HG03342 (cell line): Measurements from ENCODE around the gene WWTR1.

Source experiments
- ATAC-seq: cut with Tn5 transposase; IDR thresholded peaks from one replicate; pipeline ENCODE4 v1.9.1; 2021; ENCODE audit warnings: mild to moderate bottlenecking, moderate library complexity; ENCODE audit not compliant: unreplicated experiment

WWTR1 gene

DNA sequence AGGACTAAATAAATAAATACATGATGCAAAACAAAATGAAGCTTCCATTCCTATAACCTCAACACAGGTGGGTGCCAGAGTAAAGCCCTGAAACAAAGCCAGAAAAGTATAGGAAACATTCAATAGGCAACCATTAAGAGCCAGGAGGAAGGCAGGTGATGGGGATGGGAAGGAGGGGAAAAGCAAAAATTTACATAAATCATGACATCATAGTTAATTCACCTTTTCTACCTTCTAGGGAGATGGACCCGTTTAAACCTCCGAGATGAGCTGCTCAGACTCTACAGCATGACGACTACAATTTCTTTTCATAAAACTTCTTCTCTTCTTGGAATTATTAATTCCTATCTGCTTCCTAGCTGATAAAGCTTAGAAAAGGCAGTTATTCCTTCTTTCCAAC lies 155.4 kb downstream of the WWTR1 start:
- no peak for ATAC-seq

- no peak for ATAC-seq
Measured at GRCh38 chr3:149501524-149501923, 156.3 kb downstream of the WWTR1 start.

- no peak for ATAC-seq
Measured at GRCh38 chr3:149497966-149498670, 159.7 kb downstream of the WWTR1 start.

- ATAC-seq: no peak
Measured at GRCh38 chr3:149496891-149497290, 160.9 kb downstream of the WWTR1 start.

- ATAC-seq: no peak
Measured at GRCh38 chr3:149495581-149496125, 162.2 kb downstream of the WWTR1 start.

GRCh38 chr3:149494759-149495580 lies 162.9 kb downstream of the WWTR1 start:
- ATAC-seq: no peak

DNA sequence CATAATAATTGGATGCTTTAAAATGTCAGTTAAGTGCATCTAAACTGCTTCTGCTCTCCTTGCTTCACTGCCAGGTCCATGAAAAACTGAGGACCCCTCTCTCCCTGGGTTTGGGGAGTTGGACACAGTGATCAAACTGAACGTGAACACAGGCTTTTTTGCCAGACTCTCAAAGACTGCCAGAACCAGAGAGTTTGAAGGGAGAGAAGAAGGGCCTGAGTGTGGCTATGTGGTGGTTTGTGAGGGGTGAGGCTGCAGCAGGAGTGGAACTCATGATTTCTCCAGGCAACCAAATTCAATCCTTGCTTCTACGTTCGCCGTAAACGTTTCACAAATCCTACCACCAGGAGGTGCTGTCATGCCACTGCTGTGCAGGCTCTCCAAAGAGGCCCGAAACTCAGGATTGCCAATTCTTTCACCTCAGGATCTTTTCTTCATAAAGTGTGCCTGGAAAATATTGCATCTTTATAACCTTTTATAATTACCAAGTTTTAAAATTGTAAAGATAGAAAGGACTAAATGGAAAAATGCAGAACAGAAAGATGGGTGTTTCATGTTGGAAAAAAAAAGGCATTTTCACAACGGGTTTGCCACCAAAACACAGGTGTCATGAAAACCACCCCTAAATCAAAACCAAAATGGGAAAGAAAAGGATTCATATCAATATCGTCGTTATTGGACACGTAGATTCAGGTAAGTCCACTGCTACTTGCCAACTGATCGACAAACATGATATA lies 163.6 kb downstream of the WWTR1 start:
- no peak for ATAC-seq

DNA sequence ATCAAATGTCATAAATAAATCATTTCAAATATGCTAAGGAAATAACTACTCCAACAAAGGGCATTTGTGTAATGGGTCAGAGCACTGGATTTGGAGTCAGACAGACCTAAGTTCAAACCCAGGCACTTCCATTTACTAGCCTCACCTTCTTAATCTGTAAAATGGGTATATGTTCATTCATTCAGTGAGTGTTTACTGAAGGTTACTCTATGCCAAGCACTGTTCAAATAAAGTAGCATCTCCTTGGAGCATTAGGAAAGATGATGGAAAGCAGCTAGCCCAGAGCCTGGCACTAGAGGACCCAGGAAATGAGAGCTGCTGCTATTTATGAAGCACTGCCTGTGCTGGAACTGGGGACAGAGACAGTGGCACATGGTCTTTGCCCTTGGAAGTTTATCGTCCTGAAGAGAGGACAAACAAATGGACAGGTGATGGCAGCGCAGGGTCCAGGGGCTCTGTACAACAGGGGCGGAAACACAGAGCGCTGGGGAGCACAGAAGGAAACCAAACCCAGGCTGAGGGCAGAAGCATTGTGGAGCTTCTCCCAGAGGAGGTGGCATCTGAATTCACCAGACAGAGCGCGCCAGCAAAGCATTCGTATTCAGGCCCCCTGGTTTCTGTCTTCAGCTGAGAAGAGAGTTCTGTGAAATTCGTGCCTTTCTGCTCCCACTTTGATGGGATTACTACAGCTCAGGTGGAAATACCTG lies 164.4 kb downstream of the WWTR1 start:
- ATAC-seq: no peak

GRCh38 chr3:149490260-149490971 lies 167.4 kb downstream of the WWTR1 start:
- no peak for ATAC-seq

DNA sequence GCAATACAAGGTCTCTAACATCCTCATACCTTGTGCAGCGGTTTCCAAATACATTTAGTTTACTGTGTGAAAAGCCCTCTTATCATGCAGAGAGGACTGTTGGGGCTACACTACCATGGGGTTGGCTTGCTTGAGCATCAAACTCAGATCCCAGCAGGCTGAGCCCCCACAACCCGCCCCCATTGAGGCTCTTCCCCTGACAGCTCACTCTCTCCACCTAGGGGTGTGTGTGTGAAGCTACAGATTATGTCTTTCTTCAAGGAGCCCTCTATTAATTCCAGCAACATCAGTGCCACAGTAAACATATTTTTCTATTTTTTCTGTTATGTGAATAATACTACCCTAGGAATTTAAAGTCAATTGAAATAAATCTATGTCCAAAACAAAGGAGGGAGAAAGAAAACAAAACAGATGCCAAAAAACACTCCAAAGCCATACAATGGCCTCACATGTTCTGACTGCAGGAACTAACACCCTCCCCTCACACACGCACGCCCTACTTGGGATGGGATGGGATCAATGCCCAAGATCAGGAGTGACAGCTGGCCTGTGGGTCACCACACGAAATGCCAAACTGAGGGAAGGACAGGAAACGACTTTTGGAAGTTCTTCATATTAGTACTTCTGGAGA lies 168.7 kb downstream of the WWTR1 start:
- ATAC-seq: no peak

DNA sequence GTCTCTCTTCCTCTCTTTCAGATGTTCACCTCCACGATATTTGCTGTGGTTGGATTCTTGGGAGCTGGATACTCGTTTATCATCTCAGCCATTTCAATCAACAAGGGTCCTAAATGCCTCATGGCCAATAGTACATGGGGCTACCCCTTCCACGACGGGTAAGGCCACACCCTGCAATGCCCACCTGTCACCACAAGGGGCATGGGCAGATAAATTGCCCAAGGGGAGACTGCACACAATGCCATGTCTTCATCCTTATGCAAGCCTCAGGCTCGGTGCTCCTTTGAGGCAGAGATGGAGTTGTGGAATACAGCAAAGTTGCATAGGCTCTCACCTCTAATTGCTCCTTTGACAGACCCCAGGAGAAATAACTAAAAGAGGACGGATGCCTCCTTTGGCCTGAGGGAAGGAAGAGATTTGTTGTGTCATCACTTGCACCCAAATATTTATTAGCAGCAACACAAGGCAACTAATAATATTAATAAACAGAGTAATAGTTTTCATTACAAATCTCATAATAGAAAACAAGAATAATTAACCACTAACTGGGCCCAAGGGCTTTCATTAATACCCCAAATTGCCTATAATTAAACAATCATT lies 170.1 kb downstream of the WWTR1 start:
- ATAC-seq: peak; percentile 82

- no peak for ATAC-seq
Measured at GRCh38 chr3:149486726-149487125, 171.1 kb downstream of the WWTR1 start.

DNA sequence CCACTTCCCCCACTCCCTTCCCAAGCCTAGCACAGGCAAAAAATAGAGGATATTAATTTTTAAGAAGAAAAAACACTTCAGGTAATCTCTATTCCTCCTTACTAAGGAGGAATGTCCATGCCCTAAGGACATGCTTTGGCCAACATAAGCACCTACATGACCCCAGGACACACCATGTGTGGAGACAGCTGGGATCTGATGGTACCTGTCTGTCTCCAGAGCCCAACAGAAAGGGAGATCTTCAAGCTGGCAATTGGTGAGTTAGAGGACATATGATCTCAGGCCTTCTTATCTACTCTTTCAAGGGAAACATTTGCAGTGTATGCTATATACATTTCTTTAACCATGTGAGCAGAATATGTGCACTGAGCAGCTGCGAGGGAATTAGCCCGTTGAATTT lies 176.3 kb downstream of the WWTR1 start:
- ATAC-seq: no peak

DNA sequence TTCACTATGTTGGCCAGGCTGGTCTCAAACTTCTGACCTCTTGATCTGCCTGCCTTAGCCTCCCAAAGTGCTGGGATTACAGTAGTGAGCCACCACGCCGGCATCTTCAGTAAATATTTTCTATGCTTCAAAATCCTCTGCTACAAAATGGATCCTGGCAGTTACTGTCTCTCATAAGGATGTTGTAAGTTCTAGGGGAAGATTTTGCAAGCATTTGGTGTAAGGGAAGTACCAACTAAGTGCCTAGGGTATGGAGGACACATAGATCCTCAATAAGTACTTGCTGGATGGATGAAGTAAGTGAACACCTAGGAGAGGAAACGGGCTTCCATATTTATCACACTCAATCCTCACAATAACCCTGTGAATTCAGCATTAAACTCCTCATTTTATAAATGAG lies 176.8 kb downstream of the WWTR1 start:
- ATAC-seq: no peak

DNA sequence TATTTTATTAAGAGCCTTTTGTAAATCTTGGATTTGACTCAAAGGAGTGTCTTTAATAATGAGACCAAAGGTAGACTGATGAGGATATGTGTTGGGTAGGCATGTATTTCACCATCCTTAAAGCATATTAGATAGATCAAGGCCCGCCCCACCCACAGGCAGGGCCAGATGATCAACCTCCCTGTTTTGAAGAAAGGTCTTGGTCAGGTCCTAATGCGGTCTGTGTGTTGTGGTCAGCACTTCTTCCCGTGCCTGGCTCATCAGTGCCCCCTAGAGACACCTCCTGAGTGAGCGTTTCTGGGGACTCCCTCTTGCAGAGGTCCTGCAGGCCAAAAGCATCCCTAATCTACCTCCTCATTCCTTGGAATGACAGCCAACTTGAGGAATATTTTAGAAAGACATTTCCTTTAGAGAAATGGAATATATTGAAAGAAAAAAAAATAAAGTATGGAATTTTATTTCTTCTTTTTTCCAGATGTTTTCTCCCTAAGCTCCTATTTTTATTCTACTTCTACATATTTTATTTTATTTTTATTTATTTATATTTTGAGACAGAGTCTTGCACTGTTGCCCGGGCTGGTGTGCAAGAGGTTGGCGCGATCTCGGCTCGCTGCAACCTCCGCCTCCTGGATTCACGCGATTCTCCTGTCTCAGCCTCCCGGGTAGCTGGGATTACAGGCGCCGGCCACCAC lies 177.4 kb downstream of the WWTR1 start:
- peak; percentile 98 for ATAC-seq

DNA sequence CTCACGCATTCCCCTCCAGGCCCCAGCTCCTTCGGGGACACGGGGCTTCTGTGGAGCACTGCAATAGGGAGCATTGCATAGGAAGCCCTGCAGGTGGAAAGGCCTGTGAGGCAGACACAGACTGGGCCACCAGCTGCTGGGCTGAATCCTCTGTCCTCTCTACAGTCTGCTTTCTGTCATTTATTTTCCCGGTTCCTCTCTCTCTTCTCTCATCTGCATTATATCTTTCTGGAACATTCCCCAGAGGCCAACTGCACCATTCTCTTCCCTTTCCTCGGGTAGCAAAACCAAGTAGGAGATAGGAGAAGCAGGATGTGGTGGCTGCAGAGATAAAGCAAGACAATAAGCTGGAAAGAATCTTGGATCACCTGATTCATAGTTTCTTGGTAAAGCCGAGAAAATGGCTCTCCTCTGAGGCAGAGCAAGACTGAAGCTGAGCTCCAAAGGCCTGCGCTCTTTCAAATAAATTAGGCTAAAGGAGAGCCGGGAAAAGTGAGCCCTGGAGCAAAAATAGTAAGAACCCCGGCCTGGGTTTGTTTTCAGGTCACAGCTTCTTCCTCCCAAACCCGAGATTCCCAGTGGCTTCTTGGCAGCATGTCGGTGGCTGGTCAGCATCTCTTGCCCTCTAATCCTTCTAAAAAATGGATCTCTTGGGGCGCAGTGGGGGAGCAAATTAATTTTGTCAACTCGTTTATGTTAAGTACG lies 178.1 kb downstream of the WWTR1 start:
- ATAC-seq: no peak

GRCh38 chr3:149476225-149476624 lies 181.6 kb downstream of the WWTR1 start:
- no peak for ATAC-seq

- no peak for ATAC-seq
Measured at GRCh38 chr3:149475451-149476060, 182.3 kb downstream of the WWTR1 start.
